ENCODE measurements around the gene IGIP.

IGIP gene

GRCh38 chr5:140114341-140115185 lies 11.2 kb upstream of the IGIP start:
- TF ChIP-seq, protein P1, sequence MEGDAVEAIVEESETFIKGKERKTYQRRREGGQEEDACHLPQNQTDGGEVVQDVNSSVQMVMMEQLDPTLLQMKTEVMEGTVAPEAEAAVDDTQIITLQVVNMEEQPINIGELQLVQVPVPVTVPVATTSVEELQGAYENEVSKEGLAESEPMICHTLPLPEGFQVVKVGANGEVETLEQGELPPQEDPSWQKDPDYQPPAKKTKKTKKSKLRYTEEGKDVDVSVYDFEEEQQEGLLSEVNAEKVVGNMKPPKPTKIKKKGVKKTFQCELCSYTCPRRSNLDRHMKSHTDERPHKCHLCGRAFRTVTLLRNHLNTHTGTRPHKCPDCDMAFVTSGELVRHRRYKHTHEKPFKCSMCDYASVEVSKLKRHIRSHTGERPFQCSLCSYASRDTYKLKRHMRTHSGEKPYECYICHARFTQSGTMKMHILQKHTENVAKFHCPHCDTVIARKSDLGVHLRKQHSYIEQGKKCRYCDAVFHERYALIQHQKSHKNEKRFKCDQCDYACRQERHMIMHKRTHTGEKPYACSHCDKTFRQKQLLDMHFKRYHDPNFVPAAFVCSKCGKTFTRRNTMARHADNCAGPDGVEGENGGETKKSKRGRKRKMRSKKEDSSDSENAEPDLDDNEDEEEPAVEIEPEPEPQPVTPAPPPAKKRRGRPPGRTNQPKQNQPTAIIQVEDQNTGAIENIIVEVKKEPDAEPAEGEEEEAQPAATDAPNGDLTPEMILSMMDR (IDR thresholded peaks at IDR 0.05; ENCODE audit: low read depth, low read length, missing control alignments): no peak
- peak overlapping the region; percentile 63 for H3K4me3 ChIP-seq (ENCODE audit: low read depth, low read length)
- in situ Hi-C loops (cut with HindIII; ENCODE audit: low sequenced_read_pairs): no loop called here
- no peak for DNase-seq (ENCODE audit: low read depth)

DNA sequence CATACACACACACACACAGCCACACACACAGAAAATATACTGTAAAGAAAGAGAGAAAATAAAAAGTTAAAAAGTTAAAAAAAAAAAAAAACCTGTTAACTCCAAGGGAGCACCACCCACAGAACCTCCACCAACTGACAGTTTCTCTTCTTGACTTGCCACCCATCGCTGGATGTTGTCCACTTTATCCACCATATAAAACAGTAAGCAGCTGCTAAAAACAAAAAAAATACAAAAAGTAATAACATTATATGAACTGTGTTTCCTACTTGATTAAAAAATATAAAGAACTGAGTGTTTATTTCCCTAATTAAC lies 10.6 kb upstream of the IGIP start:
- H3K4me3 ChIP-seq (ENCODE audit: low read depth, low read length): peak overlapping the region; percentile 63
- in situ Hi-C loops (cut with HindIII; ENCODE audit: low sequenced_read_pairs): no loop called here
- DNase-seq (ENCODE audit: low read depth): no peak

DNA sequence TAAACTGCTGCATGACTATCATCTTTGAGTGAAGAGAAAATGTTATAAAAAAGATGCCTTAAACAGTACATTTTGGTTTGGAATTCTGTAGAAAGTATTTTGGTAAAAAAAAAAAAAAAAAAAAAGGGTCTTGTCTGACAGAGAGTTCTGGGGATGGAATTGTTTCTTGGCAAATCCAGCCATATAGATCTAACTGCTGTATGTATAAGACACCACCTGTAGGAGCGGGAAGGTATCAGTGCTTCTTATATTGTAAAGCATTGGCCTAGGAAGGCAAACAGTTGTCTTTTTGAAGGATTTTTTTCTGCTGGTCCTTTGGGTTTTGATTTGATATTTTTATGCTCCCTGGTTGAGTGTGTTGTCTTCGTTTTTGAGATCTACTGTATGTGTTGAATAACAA lies 9.0 kb upstream of the IGIP start:
- in situ Hi-C loops (cut with HindIII; ENCODE audit: low sequenced_read_pairs): no loop called here

More for the DNA sequence above, 10.6 kb upstream of the IGIP start:
- TF ChIP-seq, protein P1 (IDR thresholded peaks at IDR 0.05; ENCODE audit: low read depth, low read length, missing control alignments): no peak

GRCh38 chr5:140117523-140117922 lies 8.2 kb upstream of the IGIP start:
- TF ChIP-seq, protein P1 (IDR thresholded peaks at IDR 0.05; ENCODE audit: low read depth, low read length, missing control alignments): no peak
- DNase-seq (ENCODE audit: low read depth): no peak
- in situ Hi-C loops (cut with HindIII; ENCODE audit: low sequenced_read_pairs): no loop called here
- H3K4me3 ChIP-seq (ENCODE audit: low read depth, low read length): no peak overlapping the region

More for the DNA sequence above, 9.0 kb upstream of the IGIP start:
- no peak overlapping the region for H3K4me3 ChIP-seq (ENCODE audit: low read depth, low read length)
- TF ChIP-seq, protein P1 (IDR thresholded peaks at IDR 0.05; ENCODE audit: low read depth, low read length, missing control alignments): no peak
- DNase-seq (ENCODE audit: low read depth): no peak

DNA sequence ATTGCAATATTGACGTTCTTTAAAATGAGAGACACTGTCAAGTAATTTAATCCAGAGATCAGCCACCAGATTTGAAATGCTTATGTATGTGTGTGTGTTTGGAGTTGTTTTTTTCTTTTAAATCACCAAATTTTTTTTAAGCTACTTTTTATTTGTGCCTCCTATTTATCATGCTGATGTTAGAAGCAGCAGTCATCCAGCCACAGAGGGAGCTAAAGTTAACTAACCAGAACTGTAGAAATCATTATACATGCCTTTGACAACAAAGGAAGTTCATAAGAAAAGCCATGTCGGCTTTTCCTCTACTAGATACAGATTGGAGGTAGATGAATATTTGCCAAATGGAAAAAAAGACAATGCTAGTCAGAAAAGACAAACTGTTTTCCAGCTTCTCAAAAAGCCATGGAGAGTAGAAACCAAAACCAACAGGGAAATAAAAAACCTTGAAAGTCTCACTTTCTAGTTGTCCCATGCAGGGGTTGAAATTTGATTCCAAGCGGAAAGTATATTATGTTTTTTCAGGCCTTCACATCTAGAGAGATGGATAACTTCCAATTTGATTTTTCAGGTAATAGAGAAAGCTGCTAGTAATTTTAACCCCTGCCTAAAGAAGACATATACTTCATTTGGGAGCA lies 7.3 kb upstream of the IGIP start:
- TF ChIP-seq, protein P1 (IDR thresholded peaks at IDR 0.05; ENCODE audit: low read depth, low read length, missing control alignments): no peak
- no peak for DNase-seq (ENCODE audit: low read depth)
- no peak overlapping the region for H3K4me3 ChIP-seq (ENCODE audit: low read depth, low read length)
- in situ Hi-C loops (cut with HindIII; ENCODE audit: low sequenced_read_pairs): no loop called here

GRCh38 chr5:140126315-140127012 lies 727 bp downstream of the IGIP start:
- no peak for DNase-seq (ENCODE audit: low read depth)
- H3K4me3 ChIP-seq (ENCODE audit: low read depth, low read length): no peak overlapping the region
- in situ Hi-C loops (cut with HindIII; ENCODE audit: low sequenced_read_pairs): no loop called here
- TF ChIP-seq, protein P1 (IDR thresholded peaks at IDR 0.05; ENCODE audit: low read depth, low read length, missing control alignments): no peak

Measured in astrocyte of the cerebellum (primary cell).